Retinal pigment epithelial cell (primary cell): ENCODE results near the gene BCAM.
"Not testable (repeated sequence)": the region's sequence is repeated elsewhere in the genome, so short reads cannot be mapped to it uniquely, and the experiment has no call there.

Source experiments
- DNase-seq: peaks from one replicate; pipeline ENCODE4 v3.0.0-alpha.2; 2010; ENCODE audit warnings: low read depth
- H3K4me3 ChIP-seq: 2 replicates; pipeline ENCODE4 v1.5.1; 2011; ENCODE audit warnings: mild to moderate bottlenecking, low read length, control low read depth, moderate library complexity
- TF ChIP-seq, protein P1 (sequence below): conservative IDR thresholded peaks from 2 replicates; pipeline ENCODE4 v1.5.1; 2011; ENCODE audit warnings: low read depth, low read length, control low read depth, inconsistent platforms

Gene BCAM

DNA sequence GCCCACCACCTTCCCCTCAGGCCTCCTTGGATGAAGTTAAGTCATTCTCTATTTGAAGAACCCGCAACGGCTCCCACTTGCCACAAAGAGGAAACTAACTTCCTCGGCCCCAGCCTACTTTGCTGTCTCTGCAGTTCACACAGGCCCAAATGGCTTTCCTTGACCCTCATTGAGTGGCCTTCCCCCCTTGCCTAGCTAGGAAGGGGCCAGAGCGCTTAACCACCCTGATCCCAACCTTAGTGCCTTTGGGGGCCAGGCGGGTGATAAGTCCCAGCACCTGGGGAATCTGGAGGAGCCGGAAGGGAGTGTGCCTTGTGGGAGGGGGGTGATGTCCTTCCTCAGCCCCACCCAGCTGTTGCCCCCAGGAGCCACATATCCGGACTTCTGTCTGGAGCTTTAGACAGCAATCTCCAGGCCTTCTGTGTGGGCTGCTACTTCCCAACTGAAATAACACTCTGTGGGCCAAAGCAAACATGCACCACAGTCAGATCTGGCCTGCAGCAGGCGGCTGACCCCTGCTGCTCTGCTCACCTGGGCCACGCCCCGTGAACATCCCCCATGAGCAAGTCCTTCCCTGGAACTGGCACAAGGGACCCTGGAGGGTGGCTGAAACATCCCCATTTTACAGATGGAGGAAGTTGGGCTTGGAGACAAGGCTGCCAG lies 47.6 kb downstream of the BCAM start:
- no peak for DNase-seq
- H3K4me3 ChIP-seq: no peak overlapping the region
- TF ChIP-seq, protein P1, sequence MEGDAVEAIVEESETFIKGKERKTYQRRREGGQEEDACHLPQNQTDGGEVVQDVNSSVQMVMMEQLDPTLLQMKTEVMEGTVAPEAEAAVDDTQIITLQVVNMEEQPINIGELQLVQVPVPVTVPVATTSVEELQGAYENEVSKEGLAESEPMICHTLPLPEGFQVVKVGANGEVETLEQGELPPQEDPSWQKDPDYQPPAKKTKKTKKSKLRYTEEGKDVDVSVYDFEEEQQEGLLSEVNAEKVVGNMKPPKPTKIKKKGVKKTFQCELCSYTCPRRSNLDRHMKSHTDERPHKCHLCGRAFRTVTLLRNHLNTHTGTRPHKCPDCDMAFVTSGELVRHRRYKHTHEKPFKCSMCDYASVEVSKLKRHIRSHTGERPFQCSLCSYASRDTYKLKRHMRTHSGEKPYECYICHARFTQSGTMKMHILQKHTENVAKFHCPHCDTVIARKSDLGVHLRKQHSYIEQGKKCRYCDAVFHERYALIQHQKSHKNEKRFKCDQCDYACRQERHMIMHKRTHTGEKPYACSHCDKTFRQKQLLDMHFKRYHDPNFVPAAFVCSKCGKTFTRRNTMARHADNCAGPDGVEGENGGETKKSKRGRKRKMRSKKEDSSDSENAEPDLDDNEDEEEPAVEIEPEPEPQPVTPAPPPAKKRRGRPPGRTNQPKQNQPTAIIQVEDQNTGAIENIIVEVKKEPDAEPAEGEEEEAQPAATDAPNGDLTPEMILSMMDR: no peak

DNA sequence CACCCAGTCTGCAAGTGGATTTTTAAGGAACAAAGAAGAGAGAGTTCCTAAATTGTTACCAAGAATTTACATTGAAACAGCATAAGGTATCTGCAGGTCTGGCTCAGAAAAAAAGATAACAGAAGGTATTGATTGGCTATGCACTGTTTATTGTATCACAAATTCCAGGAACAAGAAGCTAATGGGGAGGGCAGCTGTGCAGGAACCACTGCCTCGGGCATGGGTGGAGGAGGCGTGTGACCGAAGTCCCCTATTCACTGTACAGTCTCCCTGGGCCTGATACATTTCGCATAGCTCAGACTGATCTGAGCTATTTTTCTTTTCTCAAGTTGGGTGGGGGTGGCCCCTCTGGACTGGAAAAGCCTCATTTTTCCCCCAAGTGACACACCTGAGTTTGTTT lies 48.9 kb downstream of the BCAM start:
- DNase-seq: no peak
- TF ChIP-seq, protein P1: no peak
- no peak overlapping the region for H3K4me3 ChIP-seq

DNA sequence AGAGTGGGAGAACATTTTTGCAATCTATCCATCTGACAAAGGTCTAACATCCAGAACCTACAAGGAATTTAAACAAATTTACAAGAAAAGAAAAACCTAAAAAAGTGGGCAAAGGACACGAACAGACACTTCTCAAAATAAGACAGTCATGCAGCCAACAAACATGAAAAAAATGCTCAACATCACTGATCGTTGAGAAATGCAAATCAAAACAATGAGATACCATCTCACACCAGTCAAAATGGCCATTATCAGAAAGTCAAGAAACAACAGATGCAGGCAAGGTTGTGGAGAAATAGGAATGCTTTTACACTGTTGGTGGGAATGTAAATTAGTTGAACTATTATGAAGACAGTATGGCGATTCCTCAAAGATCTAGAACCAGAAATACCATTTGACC lies 52.7 kb downstream of the BCAM start:
- H3K4me3 ChIP-seq: not testable (repeated sequence)

DNA sequence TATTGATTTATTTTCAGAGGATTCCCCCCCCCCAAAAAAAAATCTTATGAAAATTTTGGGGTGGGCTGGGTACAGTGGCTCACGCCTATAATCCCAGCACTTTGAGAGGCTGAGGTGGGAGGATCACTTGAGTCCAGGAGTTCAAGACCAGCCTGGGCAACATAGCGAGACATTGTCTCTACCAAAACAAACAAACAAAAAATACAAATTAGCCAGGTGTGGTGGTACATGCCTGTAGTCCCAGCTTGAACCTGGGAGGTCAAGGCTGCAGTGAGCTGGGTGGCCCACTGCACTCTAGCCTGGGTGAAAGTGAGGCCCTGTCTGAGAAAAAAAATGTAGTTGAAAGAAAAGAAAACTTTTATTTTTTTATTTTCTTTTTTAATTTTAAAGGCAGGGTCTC lies 55.1 kb downstream of the BCAM start:
- no peak for DNase-seq
- TF ChIP-seq, protein P1: no peak
- H3K4me3 ChIP-seq: no peak overlapping the region

More for the DNA sequence above, 52.7 kb downstream of the BCAM start:
- not testable (repeated sequence) for DNase-seq

- H3K4me3 ChIP-seq: no peak overlapping the region
- no peak for DNase-seq
- TF ChIP-seq, protein P1: no peak
These were observed 56.4 kb downstream of the BCAM start for GRCh38 chr19:44865196-44865767.

DNA sequence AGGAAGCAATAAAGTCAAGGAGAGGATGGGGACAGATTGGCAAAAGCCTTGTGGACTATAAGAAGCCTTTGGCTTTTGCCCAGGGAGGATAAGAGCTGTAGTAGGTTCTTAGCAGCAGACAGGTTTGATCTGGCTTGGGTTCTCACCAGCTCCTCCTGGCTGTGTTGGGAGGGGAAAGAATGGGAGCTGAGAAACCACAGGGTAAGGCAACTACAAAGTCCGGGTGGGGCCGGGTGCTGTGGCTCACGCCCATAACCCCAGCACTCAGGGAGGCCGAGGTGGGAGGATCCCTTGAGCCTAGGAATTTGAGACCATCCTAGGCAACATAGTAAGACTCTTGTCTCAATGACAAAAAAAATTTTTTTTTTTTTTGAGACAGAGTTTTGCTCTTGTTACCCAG lies 57.8 kb downstream of the BCAM start:
- TF ChIP-seq, protein P1: no peak
- H3K4me3 ChIP-seq: no peak overlapping the region
- DNase-seq: no peak

- no peak for DNase-seq
- no peak overlapping the region for H3K4me3 ChIP-seq
- TF ChIP-seq, protein P1: no peak
These were observed 58.7 kb downstream of the BCAM start for GRCh38 chr19:44867578-44867977.
